Esophagus muscularis mucosa (tissue), 3 donors: Measurements from ENCODE around the gene SIDT1.

Source experiments
- CTCF ChIP-seq, 3 experiments: fragments of 200-600 bp in 2 of 3; fragments of 450-650 bp in 1 of 3; sonication (generic) in 2 of 3; IDR thresholded peaks; one replicate each; pipeline ENCODE4 v1.5.1; 2017 to 2019; ENCODE audit warnings: antibody characterized with exemption in 3 of 3, mild to moderate bottlenecking in 2 of 3, moderate library complexity in 1 of 3
- EP300 ChIP-seq: sonication (generic); formaldehyde crosslinking; IDR thresholded peaks from one replicate; pipeline ENCODE4 v1.6.1; 2017; ENCODE audit warnings: antibody characterized with exemption

- TF ChIP-seq CTCF (IDR thresholded peaks at IDR 0.05): no peak
- no peak for TF ChIP-seq EP300
Measured at GRCh38 chr3:113570158-113570557, 37.8 kb downstream of the SIDT1 start.
